Kasumi-1 (cell line): ENCODE data around the gene PTCD1.
"Not testable (repeated sequence)": the region's sequence is repeated elsewhere in the genome, so short reads cannot be mapped to it uniquely, and the experiment has no call there.

Source experiments
- DNase-seq, 2 experiments: peaks; one replicate each; lab custom pipeline; 2025; lab: John Stamatoyannopoulos, UW

Gene PTCD1

GRCh38 chr7:99448855-99449254 is 10.3 kb upstream of the PTCD1 start:
- DNase-seq = no peak

DNA sequence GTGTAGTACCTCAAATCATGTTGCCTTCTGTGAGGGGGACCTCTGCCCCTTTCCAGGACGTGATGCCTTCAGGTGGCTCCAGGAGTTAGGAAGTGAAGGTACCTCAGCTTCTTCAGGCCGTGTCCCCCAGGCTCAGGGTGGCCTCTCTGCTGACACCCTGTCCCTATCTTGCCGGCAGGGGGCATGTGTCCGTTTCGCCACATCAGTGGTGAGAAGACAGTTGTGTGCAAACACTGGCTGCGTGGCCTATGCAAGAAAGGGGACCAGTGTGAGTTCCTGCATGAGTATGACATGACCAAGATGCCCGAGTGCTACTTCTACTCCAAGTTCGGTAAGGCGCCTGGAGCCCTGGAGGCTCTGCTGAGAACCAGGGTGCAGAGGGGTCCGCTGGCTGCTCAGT is 9.3 kb upstream of the PTCD1 start:
- peak; percentile 14 to 55 for DNase-seq

DNA sequence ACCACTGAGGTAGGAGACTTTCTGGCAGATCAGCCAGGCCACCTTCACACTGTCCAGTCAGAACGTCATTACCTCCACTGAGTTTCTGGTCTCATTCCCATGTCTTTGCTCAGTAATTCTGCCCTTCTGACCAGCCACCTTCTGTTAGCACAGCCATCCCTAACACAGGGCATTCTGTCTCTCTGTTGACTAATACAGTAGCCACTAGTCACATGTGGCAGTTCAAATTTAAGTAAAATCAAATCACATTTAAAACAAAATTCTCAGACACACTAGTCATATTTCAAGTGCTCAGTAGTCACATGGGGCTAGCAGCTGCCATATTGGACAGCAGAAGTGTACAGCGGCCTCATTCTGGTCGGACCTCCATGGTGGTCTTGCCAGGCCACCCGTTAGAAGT is 7.5 kb upstream of the PTCD1 start:
- no peak for DNase-seq

DNA sequence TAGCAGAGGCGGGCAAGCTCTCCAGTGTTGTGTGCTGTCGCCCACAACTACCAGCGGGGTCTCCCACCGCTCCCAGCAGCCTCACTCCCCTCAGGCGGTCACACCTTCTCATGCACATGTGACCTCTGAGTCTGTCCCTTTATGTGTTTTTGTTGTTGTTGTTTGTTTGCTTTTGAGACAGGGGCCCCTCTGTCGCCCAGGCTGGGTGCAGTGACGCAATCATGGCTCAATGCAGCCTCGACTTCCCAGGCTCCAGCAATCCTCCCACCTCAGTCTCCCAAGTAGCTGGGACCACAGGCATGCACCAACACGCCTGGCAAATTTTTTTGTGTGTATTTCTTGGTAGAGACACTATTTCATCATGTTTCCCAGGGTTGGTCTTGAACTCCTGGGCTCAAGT is 1.6 kb upstream of the PTCD1 start:
- DNase-seq = no peak

- no peak for DNase-seq
These were observed 539 bp downstream of the PTCD1 start for GRCh38 chr7:99437946-99438572.

DNA sequence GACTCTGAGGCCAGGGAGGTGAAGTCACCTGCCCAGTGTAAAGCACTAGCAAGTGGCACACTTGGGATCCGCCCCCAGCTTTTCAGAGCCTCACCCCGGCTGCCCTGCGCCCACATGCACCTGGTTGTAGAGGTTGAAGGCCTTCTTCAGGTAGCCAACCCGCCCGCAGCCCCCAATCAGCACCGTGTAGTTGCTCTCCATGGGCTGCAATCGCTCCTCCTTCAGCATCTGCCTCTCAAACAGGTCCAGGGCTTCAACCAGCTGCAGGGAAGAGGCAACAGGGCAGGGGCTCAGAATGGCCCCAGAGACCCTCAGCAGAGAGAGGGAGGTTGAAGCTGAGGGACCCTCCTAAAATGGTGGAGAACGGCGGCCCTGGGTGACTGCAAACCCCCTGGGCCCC is 5.4 kb downstream of the PTCD1 start:
- DNase-seq = no peak

GRCh38 chr7:99431756-99432540 is 6.7 kb downstream of the PTCD1 start:
- DNase-seq = not testable (repeated sequence)

DNA sequence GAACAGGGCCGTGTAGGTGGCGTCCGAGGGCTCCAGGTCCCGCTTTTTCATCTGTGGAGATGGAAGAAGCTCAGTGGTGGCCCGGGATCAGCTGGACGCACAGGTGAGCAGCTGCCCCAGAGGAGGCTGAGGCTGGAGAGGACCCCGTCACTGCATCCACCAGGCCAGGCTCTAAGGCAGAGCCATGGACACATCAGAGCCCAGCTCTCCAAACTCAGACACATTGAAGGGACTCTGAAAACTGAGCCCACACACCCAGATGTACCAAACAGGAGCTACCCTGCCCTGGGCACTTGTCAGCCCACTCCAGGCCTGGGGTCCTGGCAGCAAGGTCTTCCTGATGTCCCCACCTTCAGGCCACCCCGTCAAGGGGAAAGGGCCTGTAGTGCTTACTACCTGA is 8.8 kb downstream of the PTCD1 start:
- DNase-seq = no peak

DNA sequence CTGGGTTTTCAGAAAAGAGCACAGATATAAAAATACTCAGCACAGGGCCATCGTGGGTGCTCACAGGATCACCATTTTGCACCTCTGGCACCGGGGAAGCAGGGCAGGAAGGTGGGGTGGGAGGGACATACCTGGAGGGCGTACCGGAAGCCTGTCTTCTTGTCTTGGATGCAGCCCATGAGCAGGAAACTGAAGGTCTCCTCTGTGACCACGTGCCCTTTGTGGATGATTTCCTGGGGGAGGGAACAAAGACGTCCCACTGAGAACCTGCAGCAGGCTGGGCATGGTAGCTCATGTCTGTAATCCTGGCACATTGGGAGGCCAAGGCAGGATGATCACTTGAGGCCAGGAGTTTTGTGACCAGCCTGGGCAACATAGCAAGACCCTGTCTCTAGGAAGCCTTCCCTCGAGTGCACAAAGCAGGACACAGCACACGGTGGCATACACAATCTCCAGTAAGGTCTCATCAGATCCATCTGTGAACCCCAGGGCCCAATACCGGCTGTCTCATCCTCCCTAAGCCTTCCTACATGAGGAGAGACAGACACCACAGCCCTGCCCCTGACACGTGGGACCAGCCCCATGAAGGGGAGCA is 9.5 kb downstream of the PTCD1 start:
- DNase-seq = no peak

DNA sequence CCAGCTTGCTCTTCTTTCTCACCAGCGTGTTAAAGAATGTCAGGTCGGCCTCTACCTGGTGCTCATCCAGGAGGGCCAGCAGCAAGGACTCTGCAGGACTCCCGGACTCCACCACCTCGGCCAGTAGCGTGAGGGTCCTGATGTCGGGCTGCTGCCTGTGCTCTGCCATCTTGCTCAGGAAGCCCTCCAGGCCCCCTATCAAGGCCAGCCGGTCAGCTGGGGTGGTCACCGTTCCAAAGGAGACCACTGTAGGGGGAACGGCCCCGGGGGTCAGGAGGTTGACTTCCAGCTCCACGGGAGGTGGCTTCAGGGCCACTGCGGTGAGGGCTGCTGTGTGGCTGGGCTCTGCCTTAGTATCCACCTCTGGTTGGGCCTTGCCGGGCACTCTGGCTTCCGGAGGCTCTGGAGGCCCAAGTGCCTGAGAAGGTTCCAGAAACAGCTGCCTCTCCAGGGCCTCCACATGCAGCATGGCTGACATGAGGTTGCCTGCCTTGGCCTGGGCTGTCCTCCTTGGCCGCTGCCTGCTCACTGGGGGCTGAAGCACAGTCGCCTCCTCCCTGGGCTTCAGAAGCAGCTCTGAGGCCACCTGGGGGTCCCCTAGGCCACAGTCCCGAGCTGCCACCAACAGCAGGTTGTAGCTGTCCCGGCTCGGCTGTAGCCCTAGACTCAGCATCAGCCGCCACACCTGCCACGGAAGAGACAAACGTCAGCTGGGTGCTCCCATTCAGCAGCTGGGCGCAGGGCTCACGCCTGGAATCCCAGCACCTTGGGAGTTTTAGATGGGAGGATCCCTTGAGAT is 13.5 kb downstream of the PTCD1 start:
- DNase-seq = no peak

DNA sequence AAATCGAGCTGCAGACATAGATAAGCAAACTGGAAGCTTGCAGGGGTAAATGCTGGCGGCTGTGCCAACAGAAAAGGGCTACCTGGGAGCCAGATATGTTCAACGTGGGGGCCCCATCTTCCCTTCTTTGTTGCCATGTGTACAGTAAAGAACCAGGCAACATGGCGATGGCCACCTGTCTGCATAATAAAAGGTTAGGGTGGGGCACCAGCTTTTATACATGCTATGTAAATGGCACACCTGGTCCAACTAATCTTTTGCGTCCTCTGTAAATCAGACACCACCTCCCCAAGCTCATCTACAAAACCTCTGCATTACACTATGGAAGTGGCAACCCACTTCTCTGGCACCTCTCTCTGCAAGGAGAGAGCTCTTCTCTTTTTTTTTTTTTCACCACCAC is 16.0 kb downstream of the PTCD1 start:
- no peak for DNase-seq

- no peak for DNase-seq
These were observed 16.4 kb downstream of the PTCD1 start for GRCh38 chr7:99422186-99422585.

DNA sequence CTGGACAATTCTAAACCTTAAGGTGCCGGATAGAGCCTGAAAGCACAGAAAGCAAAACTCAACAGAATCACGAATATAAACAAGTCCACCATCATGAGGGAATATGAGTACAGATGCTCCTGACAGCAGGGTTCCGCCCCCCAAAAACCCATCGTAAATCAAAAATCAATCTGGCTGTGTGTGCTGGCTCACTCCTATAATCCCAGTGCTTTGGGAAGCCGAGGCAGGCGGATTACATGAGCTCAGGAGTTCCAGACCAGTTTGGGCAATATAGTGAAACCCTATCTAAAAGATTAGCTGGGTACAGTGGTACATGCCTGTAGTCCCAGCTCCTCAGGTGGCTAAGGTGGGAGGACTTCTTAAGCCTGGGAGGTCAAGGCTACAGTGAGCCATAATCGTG is 17.6 kb downstream of the PTCD1 start:
- DNase-seq = no peak

DNA sequence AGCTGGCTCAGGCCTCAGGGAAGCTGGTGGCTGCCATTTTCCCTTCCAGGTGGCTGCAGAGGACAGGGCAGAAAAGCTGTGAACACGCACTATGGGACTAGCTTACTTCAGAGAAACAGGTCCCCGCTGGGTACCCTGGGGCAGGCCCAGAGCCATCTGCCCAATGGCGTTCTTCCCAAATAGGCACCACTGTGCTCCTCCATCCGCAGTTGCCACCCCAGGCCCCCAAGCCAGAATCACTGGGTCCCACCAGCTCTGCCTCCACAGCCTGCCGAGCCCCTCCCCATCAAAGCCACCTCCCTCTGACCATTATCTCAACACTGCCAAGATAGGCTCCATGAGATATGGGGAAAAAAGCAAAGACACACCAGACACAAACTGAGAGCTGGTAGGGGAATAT is 18.4 kb downstream of the PTCD1 start:
- DNase-seq = no peak

GRCh38 chr7:99419323-99420021 is 19.1 kb downstream of the PTCD1 start:
- no peak for DNase-seq

DNA sequence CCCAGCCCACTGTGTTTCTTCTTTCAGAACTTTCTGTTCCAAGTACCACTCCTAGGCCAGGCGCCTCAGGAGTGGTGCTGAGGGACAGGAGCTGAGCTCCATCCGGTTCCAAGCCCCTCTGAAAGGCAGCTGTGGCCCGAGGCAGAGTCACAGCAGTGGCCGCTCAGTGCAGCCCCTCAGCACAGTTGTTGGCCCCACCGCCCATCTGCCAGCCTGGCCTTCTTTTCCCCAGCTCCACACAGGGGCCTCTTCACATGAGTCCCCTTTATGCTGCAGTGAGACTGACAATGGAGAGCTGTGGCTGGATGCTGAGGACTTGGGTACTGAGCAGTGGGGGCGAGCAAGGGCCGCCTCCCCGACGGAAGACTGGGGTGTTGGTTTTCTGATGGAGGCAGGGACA is 20.3 kb downstream of the PTCD1 start:
- no peak for DNase-seq

- peak; percentile 39 to 53 for DNase-seq
These were observed 23.0 kb downstream of the PTCD1 start for GRCh38 chr7:99415513-99416127.

GRCh38 chr7:99410635-99411034 is 28.0 kb downstream of the PTCD1 start:
- DNase-seq = no peak

- DNase-seq = no peak
These were observed 28.8 kb downstream of the PTCD1 start for GRCh38 chr7:99409806-99410205.

GRCh38 chr7:99409192-99409572 is 29.4 kb downstream of the PTCD1 start:
- peak; percentile 52 to 64 for DNase-seq

- DNase-seq = peak; percentile 95
These were observed 30.0 kb downstream of the PTCD1 start, which contains the start of the genes BUD31 and PDAP1 for GRCh38 chr7:99408379-99409191. TSS of gene BUD31 (plus strand) at chr7:99408969. CDS start at chr7:99411093, 2,124 bp downstream. TSS of gene PDAP1 (minus strand) at chr7:99408597. CDS start at chr7:99408548, 49 bp downstream.
